K562 treated with DMSO at 1 percent for 12 hours (cell line): ENCODE measurements around the gene SPRR1B. TPM values are rescaled to one million over a fixed set of nuclear protein-coding genes. Genes with fewer than 3 reads are reported as not detected.

Experiments
- total RNA-seq: library from RNA; unstranded; fragments of 300-600 nt; gene quantifications from 2 replicates; pipeline ENCODE4 v1.2.3, GENCODE V29; 2022; ENCODE audit not compliant: insufficient read depth

The SPRR1B gene, protein sequence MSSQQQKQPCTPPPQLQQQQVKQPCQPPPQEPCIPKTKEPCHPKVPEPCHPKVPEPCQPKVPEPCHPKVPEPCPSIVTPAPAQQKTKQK
- not detected in 2 replicates for total RNA-seq

DNA sequence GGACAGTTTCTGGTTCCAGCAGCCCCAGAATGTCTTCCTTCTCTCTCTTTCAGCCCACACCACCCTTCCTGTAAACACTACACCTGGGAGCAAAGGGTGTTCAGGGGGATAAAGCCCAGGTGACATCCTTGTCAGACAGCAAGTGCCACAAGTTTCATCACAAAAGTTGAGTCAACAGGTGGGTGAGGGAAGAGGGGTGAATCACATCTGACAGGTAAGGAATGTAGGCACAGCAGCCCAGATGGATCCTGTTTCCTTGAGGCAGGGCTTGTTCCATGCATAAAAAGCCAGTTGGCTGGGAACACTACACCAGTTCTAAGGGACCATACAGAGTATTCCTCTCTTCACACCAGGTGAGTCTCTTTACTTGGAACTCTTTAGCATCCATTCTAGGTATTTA is at the start of gene SPRR1B:
Gene SPRR1B (plus strand): TSS at position 309 of the 400 bp plus-strand sequence. CDS start 1,143 bp downstream, outside the sequence.

DNA sequence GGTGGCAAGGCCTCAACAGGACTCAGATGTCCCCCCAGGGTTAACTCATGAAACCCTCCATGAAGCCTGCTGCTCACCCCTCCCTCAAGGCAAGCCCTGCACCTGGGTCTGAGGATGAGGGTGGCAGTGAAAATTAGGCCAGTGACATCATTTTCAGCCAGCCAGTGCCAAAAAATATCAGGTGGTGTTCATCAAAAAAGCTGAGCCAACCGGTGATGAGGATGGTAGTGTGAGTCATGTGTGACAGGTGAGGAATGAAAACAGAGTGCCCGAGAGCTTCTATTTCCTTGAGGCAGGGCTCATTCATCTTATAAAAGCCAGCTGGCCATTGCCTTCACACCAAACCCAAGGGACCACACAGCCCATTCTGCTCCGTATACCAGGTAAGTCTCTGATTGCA is 47.3 kb upstream of the SPRR1B start, which contains the start of gene SPRR1A:
Gene SPRR1A (plus strand): TSS at position 339 of the 400 bp plus-strand sequence. CDS start 1,150 bp downstream, outside the sequence.

DNA sequence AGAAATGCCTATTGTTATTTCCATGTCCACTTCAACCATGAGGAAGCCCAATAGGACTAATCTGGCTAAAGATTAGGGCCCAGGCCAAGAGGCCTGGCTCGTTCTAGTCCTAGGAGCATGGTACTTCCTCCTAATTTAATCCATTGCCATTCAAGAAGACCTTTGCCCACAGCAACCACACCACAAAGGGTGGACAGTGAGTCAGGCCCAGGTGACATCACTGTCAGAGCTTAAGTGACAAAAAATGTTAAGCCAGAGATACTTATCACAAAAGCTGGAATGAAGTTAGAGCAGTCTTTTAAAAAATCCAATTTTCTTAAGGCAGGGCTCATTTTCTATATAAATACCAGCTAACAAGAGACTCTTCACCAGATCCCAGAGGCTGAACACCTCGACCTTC is 29.6 kb upstream of the SPRR1B start, which contains the start of gene SPRR3:
Gene SPRR3 (plus strand): TSS at position 368 of the 400 bp plus-strand sequence. CDS start 1,272 bp downstream, outside the sequence.

DNA sequence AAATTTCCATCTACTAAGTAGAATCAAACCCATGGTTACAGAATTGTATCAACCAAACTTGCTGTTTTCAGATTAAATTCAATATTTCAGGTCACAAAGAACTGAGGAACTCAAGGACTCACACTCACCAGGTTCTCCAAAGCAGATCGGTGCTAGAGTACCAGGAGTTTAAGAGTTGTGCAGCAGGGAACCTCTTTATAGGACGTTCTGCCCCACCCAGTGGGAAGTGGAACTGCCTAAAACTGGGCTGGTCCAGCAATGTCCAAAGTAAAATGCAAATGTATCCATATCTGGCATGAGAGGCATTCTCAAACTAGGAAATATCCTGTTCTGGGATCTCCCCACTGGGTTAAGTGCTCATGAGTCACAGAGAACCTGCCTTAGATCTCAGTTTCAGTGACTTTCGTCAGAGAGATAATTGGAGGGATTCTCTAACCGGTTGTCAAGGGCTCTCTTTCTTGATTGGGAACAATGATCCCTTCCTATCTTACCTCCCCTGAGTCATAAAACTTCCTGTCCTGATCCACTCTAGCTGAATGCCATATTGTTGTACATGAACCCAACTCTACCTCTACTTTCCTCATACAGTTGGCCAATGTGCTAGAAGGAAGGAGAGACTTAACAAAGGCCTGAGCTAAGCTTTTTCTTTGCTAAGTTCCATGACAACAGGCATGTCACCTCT is 10.1 kb downstream of the SPRR1B start, which contains the start of gene SPRR2D:
Gene SPRR2D (minus strand): TSS at position 171 of the 682 bp plus-strand sequence. CDS start 774 bp downstream, outside the sequence.

DNA sequence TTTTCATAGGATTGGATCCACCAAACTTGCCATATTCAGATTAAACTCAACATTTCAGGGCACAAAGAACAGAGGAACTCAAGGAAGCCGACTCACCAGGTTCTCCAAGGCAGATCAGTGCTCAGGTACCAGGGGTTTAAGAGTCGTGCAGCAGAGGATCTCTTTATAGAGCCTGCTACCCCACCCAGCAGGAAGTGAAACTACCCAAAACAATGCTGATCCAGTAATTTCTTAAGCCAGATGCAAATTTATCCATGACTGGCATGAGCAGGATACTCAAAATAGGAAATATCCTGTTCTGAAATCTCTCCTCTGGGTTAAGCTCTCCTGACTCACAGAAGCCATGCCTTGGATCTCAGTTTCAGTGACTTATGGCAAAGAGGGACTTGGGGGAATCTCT is 26.4 kb downstream of the SPRR1B start, which contains the start of gene SPRR2A:
Gene SPRR2A (minus strand): TSS at position 138 of the 400 bp plus-strand sequence. CDS start 777 bp downstream, outside the sequence.

DNA sequence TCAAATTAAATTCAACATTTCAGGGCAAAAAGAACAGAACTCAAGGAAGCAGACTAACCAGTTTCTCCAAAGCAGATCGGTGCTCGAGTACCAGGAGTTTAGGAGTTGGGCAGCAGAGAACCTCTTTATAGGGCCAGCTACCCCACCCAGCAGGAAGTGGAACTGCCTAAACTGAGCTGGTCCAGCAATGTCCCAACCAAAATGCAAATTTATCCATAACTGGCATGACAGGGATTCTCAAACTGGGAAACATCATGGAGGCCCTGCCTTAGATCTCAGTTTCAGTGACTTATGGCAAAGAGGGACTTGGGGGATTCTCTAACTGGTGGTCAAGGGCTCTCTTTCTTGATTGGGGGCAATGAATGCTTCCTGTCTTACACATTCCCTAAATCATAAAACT is 40.5 kb downstream of the SPRR1B start, which contains the start of gene SPRR2B:
Gene SPRR2B (minus strand): TSS at position 101 of the 400 bp plus-strand sequence. CDS start 772 bp downstream, outside the sequence.

Other genes starting within 250 kb of the SPRR1B start
- not detected in 2 replicates for gene LCE1E, start 244.9 kb upstream of the SPRR1B start, total RNA-seq
- not detected in 2 replicates for gene LCE1D, start 234.5 kb upstream of the SPRR1B start, total RNA-seq
- not detected in 2 replicates for gene LCE1C, start 224.6 kb upstream of the SPRR1B start, total RNA-seq
- gene LCE1B, start 219.2 kb upstream of the SPRR1B start, total RNA-seq = not detected in 2 replicates
- gene LCE1A, start 203.7 kb upstream of the SPRR1B start, total RNA-seq = not detected in 2 replicates
- not detected in 2 replicates for gene LCE6A, start 188.3 kb upstream of the SPRR1B start, total RNA-seq
- gene LCE7A, start 171.2 kb upstream of the SPRR1B start, total RNA-seq = not detected in 2 replicates
- not detected in 2 replicates for gene SMCP, start 152.9 kb upstream of the SPRR1B start, total RNA-seq
- not detected in 2 replicates for gene IVL, start 122.7 kb upstream of the SPRR1B start, total RNA-seq
- gene SPRR5, start 84.0 kb upstream of the SPRR1B start, total RNA-seq = not detected in 2 replicates
- not detected in 2 replicates for gene SPRR4, start 60.6 kb upstream of the SPRR1B start, total RNA-seq
- gene SPRR1A, start 47.1 kb upstream of the SPRR1B start, total RNA-seq = not detected in 2 replicates
- not detected in 2 replicates for gene SPRR3, start 29.5 kb upstream of the SPRR1B start, total RNA-seq
- 31.6 and 32.8 TPM in 2 replicates for gene SPRR2D, start 9.9 kb downstream of the SPRR1B start, total RNA-seq
- gene SPRR2A, start 26.3 kb downstream of the SPRR1B start, total RNA-seq = not detected in 2 replicates
- not detected in 2 replicates for gene SPRR2B, start 40.4 kb downstream of the SPRR1B start, total RNA-seq
- not detected in 2 replicates for gene SPRR2E, start 63.3 kb downstream of the SPRR1B start, total RNA-seq
- gene SPRR2F, start 82.3 kb downstream of the SPRR1B start, total RNA-seq = not detected in 2 replicates
- gene SPRR2G, start 119.7 kb downstream of the SPRR1B start, total RNA-seq = not detected in 2 replicates
- gene LELP1, start 172.2 kb downstream of the SPRR1B start, total RNA-seq = not detected in 2 replicates
- 1.7 and 2.4 TPM in 2 replicates for gene PRR9, start 186.4 kb downstream of the SPRR1B start, total RNA-seq
- gene LORICRIN, start 228.5 kb downstream of the SPRR1B start, total RNA-seq = not detected in 2 replicates